GM12878 (cell line): ENCODE data around the gene VSIG8.

ENCODE experiments used
- NFYB ChIP-seq: IDR thresholded peaks from 2 replicates; pipeline ENCODE4 v1.6.1; 2011; ENCODE audit warnings: low read depth, mild to moderate bottlenecking, low read length, improper control_type of control experiment, moderate library complexity; ENCODE audit not compliant: insufficient read depth
- POLR2A ChIP-seq: IDR thresholded peaks from 2 replicates; pipeline ENCODE4 v1.6.1; 2011; ENCODE audit warnings: low read depth, mild to moderate bottlenecking, low read length
- POU2F2 ChIP-seq: IDR thresholded peaks from 3 replicates; pipeline ENCODE4 v1.6.1; 2011; ENCODE audit warnings: low read depth, mild to moderate bottlenecking, low read length, borderline replicate concordance
- YY1 ChIP-seq: IDR thresholded peaks from 2 replicates; pipeline ENCODE4 v1.6.1; 2011; ENCODE audit warnings: low read depth, mild to moderate bottlenecking, low read length
- TF ChIP-seq, protein P1 (sequence below), 3 experiments: IDR thresholded peaks in 2 of 3; conservative IDR thresholded peaks in 1 of 3; 2 replicates each; pipeline ENCODE4 v1.5.1; 2011; ENCODE audit warnings: low read depth in 3 of 3, low read length in 3 of 3, mild to moderate bottlenecking in 3 of 3, control low read depth in 2 of 3, moderate library complexity in 2 of 3, inconsistent platforms in 1 of 3, mixed read lengths in 1 of 3; ENCODE audit not compliant: control insufficient read depth in 2 of 3, insufficient read depth in 1 of 3; ENCODE audit errors: extremely low read depth in 1 of 3
- TF ChIP-seq, protein P2 (sequence below): fragments of 150-350 bp; IDR thresholded peaks from 2 replicates; pipeline ENCODE4 v1.6.1; 2014; ENCODE audit warnings: mild to moderate bottlenecking, low read depth, low read length

DNA sequence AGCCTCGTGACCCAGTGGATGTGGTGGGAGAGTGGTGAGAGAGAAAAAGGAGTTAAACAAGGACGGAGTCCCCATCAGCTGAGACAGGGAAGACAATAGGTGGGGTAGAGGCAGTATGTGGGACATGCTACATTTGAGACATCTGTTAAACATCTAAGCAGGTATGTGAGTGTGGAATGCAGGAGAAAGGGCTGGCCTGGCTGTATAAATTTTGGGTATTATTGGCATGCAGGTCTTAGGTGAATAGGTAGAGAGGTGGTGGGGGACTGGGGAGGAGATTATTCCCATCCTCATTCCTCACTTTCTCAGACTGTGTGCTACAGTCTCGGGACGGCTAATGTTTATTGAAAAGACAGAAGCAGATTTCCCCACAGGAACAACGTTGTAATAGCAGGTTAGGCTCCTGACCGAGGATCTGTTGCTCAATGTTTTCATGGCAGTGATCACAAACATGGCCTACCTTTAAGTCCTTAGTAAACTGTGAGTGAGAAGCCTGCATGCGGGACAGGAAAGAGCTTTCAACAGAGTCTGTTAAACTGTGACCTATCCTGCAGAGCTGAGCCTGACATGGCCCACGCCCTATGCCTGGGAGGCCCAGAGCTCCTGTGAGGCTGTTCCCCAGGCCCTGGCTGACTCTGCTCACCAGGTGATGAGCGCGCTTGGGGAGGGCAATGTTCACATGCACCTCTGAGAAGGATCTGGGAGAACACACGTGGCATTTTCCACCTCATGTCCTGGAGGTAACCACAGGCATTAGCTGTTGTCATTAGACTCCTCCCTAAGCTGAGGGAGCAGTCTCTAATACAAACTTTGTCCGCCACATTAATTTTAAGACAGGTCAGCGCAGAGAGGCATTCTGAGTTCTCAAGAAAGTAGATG, 16.5 kb downstream of the VSIG8 start:
- no peak for TF ChIP-seq NFYB
- TF ChIP-seq, protein P1, sequence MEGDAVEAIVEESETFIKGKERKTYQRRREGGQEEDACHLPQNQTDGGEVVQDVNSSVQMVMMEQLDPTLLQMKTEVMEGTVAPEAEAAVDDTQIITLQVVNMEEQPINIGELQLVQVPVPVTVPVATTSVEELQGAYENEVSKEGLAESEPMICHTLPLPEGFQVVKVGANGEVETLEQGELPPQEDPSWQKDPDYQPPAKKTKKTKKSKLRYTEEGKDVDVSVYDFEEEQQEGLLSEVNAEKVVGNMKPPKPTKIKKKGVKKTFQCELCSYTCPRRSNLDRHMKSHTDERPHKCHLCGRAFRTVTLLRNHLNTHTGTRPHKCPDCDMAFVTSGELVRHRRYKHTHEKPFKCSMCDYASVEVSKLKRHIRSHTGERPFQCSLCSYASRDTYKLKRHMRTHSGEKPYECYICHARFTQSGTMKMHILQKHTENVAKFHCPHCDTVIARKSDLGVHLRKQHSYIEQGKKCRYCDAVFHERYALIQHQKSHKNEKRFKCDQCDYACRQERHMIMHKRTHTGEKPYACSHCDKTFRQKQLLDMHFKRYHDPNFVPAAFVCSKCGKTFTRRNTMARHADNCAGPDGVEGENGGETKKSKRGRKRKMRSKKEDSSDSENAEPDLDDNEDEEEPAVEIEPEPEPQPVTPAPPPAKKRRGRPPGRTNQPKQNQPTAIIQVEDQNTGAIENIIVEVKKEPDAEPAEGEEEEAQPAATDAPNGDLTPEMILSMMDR (IDR thresholded peaks at IDR 0.05 in 2 of 3, conservative IDR thresholded peaks at IDR 0.05 in 1 of 3; ENCODE audit: control insufficient read depth in 2 of 3, extremely low read depth in 1 of 3, insufficient read depth in 1 of 3, low read depth in 3 of 3, low read length in 3 of 3), result no peak
- TF ChIP-seq, protein P2, sequence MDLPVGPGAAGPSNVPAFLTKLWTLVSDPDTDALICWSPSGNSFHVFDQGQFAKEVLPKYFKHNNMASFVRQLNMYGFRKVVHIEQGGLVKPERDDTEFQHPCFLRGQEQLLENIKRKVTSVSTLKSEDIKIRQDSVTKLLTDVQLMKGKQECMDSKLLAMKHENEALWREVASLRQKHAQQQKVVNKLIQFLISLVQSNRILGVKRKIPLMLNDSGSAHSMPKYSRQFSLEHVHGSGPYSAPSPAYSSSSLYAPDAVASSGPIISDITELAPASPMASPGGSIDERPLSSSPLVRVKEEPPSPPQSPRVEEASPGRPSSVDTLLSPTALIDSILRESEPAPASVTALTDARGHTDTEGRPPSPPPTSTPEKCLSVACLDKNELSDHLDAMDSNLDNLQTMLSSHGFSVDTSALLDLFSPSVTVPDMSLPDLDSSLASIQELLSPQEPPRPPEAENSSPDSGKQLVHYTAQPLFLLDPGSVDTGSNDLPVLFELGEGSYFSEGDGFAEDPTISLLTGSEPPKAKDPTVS, result no peak
- TF ChIP-seq YY1, result no peak
- TF ChIP-seq POLR2A, result no peak
- TF ChIP-seq POU2F2, result no peak
